Vagina (tissue), 2 donors: ENCODE data around the gene DYNC2I2. TPM values are rescaled to one million over a fixed set of nuclear protein-coding genes. Genes with fewer than 3 reads are reported as not detected.

Experiments
- DNase-seq, 2 donors: peaks; one replicate each; pipeline ENCODE4 v3.0.0-alpha.2; 2017; ENCODE audit errors: extremely low spot score in 2 of 2
- H3K27ac ChIP-seq: fragments of 200-600 bp; sonication (generic); one replicate; pipeline ENCODE4 v1.5.1; 2019
- H3K27me3 ChIP-seq: fragments of 200-600 bp; sonication (generic); one replicate; pipeline ENCODE4 v1.5.1; 2019
- H3K36me3 ChIP-seq, 2 donors: fragments of 200-600 bp; sonication (generic); one replicate each; pipeline ENCODE4 v1.5.1; 2017 to 2019
- H3K4me1 ChIP-seq: fragments of 200-600 bp; sonication (generic); one replicate; pipeline ENCODE4 v1.5.1; 2019
- H3K4me3 ChIP-seq, 2 donors: fragments of 200-600 bp; sonication (generic); 1 replicate in 1 of 2; 2 replicates in 1 of 2; pipeline ENCODE4 v1.5.1; 2016 to 2019
- H3K9me3 ChIP-seq: fragments of 200-600 bp; sonication (generic); one replicate; pipeline ENCODE4 v1.5.1; 2019
- POLR2A ChIP-seq, 2 donors: fragments of 450-650 bp; IDR thresholded peaks; one replicate each; pipeline ENCODE4 v1.6.1; 2017; ENCODE audit warnings: antibody characterized with exemption in 2 of 2, mild to moderate bottlenecking in 2 of 2, moderate library complexity in 2 of 2
- POLR2AphosphoS5 ChIP-seq, 2 donors: sonication (generic); formaldehyde crosslinking; IDR thresholded peaks; one replicate each; pipeline ENCODE4 v1.9.0; 2017; ENCODE audit warnings: antibody characterized with exemption in 2 of 2, mild to moderate bottlenecking in 2 of 2, low read depth in 1 of 2; ENCODE audit not compliant: insufficient read depth in 1 of 2
- intact Hi-C: fragments of 100-400 bp; cut with DNase I; formaldehyde crosslinking; loops from one replicate; pipeline ENCODE4 v1.15.1; 2023
- total RNA-seq: library from RNA; depleted of rRNA; stranded (reverse); fragments of >200 nt; gene quantifications from one replicate; pipeline ENCODE4 v1.2.3, GENCODE V29; 2016
- TF ChIP-seq, protein P1 (sequence below), 3 experiments: fragments of 450-650 bp in 2 of 3; fragments of 200-600 bp in 1 of 3; sonication (generic) in 1 of 3; IDR thresholded peaks; one replicate each; pipeline ENCODE4 v1.5.1; 2017 to 2019; ENCODE audit warnings: antibody characterized with exemption in 3 of 3, mild to moderate bottlenecking in 2 of 3, moderate library complexity in 2 of 3

Gene DYNC2I2
- total RNA-seq, result 46.9 TPM

DNA sequence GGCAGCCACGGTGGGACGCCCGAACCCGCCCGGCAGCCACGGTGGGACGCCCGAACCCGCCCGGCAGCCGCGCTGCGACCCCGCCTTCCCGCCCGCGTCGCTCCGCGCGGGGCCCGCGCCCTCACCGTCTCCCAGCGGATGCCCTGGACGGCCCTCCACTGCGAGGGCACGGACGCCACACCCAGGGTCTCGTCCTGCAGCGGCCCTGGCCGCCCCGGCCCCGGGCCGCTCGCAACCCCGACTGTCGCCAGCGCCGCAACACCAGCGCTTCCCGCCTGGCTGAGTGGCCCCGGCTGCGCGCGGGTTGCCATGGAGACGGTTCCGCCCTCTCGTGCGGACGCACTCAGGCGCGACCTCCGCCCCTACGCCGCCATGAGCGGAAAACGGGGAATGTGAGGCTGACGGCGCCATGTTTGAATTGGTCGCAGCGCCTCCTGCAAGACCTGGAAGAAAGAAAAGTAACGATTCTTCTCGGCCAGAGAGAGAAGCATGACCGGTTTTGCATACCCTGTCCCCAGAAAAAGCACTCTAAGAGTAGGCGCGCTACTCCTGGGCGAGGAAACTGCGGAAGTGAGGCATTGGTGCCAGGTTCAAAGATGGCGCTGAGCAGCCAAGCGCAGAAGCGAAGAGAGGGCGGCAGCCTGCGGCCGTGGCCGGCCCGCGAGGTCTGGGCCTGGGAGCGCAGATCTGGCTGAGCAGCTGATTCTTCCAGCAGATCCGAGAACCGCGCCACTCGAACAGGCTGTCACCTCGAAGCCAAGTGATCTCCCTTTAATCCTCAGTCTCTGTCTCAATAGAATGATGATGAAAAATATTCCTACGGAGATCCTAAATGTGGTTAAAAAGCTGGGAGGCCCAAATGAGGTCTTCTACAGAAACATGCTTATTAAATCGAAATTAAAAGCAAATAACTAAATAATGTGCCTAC lies at the start of gene DYNC2I2:
TSS of gene DYNC2I2 (minus strand) at position 432 of the 928 bp plus-strand sequence. CDS start at position 311, 121 bp downstream.
- Histone ChIP-seq H3K27me3 (no peaks in the 10 kb centered on the region), H3K4me1 (peaks cover 8% of the 10 kb centered on the region)
- intact Hi-C loops, result loop anchor here (1.0 kb wide), 1 partner anchor 17 kb away; no protein-coding TSS in a partner anchor

DNA sequence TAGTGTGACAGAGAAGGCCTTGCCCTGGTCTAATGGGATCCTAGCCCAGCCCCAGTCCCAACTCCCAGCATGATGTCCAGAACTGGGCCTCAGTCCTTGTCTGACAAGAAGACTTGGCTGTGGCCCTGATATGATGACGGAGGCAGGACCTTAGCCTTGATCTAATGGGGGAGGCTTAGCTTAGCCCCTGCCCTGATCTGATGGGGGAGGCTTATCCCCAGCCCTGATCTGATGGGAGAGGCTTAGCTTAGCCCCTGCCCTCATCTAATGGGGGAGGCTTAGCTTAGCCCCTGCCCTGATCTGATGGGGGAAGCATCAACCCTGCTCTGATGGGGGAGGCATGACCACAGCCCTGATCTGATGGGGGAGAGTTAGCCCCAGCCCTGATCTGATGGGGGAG lies 49.4 kb upstream of the DYNC2I2 start:
- DNase-seq, result no peak
- no peak overlapping the region for H3K27ac ChIP-seq
- intact Hi-C loops, result no loop called here
- TF ChIP-seq POLR2A (IDR thresholded peaks at IDR 0.05), result no peak
- TF ChIP-seq POLR2AphosphoS5 (IDR thresholded peaks at IDR 0.05; ENCODE audit: insufficient read depth in 1 of 2, low read depth in 1 of 2), result no peak
- TF ChIP-seq, protein P1, sequence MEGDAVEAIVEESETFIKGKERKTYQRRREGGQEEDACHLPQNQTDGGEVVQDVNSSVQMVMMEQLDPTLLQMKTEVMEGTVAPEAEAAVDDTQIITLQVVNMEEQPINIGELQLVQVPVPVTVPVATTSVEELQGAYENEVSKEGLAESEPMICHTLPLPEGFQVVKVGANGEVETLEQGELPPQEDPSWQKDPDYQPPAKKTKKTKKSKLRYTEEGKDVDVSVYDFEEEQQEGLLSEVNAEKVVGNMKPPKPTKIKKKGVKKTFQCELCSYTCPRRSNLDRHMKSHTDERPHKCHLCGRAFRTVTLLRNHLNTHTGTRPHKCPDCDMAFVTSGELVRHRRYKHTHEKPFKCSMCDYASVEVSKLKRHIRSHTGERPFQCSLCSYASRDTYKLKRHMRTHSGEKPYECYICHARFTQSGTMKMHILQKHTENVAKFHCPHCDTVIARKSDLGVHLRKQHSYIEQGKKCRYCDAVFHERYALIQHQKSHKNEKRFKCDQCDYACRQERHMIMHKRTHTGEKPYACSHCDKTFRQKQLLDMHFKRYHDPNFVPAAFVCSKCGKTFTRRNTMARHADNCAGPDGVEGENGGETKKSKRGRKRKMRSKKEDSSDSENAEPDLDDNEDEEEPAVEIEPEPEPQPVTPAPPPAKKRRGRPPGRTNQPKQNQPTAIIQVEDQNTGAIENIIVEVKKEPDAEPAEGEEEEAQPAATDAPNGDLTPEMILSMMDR (IDR thresholded peaks at IDR 0.05), result no peak
- no peaks in the 10 kb centered on the region for H3K27me3 ChIP-seq
- H3K4me3 ChIP-seq, result no peak overlapping the region
- H3K4me1 ChIP-seq, result peaks cover 16% of the 10 kb centered on the region
- no peaks in the 10 kb centered on the region for H3K9me3 ChIP-seq
- H3K36me3 ChIP-seq, result no peaks in the 10 kb centered on the region

More for the DNA sequence above, at the start of gene DYNC2I2:
- Histone ChIP-seq H3K36me3 (no peaks in the 10 kb centered on the region), H3K27ac (peak within 1 kb of the TSS; percentile 98), H3K4me3 (peak within 1 kb of the TSS; percentile 72 to 95), H3K9me3 (no peaks in the 10 kb centered on the region)
- TF ChIP-seq POLR2AphosphoS5 (IDR thresholded peaks at IDR 0.05; ENCODE audit: insufficient read depth in 1 of 2, low read depth in 1 of 2) (peak; percentile 89 to 95), POLR2A (IDR thresholded peaks at IDR 0.05) (peak in 1 of 2 donors; percentile 43)
- TF ChIP-seq, protein P1 (IDR thresholded peaks at IDR 0.05), result no peak
- no peak for DNase-seq

DNA sequence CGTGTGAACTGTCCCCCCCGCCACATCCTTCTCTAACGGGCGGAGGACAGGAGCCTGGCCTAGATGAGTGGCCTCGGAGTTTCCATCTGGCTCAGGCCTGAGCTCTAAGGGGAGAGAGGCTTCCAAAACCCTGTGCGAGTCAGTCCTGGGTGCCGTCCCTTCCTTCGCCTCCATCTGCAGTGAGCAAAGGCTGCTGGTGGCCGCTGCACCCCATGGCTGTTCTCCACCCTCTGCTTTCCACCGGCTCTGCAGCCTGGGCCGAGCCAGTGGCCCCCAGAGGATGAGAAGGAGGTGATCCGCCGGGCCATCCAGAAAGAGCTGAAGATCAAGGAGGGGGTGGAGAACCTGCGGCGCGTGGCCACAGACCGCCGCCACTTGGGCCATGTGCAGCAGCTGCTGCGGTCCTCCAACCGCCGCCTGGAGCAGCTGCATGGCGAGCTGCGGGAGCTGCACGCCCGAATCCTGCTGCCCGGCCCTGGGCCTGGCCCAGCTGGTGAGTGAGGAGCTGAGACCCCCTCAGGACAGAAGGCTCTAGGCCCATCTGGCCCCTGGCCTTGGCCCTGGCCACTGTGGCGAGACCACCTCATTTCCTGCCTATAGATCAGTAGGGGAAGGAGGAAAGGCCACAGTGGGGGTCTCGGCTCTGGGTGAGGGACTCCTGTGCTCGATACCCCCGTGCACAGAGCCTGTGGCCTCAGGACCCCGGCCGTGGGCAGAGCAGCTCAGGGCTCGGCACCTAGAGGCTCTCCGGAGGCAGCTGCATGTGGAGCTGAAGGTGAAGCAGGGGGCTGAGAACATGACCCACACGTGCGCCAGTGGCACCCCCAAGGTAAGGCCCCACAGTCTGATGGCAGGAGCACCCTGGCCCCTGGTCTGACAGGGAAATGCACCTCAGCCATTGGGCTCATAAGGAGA lies 48.7 kb upstream of the DYNC2I2 start:
- Histone ChIP-seq H3K4me3 (no peak overlapping the region), H3K4me1 (peaks cover 16% of the 10 kb centered on the region), H3K36me3 (no peaks in the 10 kb centered on the region), H3K9me3 (no peaks in the 10 kb centered on the region), H3K27ac (no peak overlapping the region), H3K27me3 (no peaks in the 10 kb centered on the region)
- TF ChIP-seq POLR2A (IDR thresholded peaks at IDR 0.05), result no peak
- TF ChIP-seq, protein P1 (IDR thresholded peaks at IDR 0.05), result no peak
- TF ChIP-seq POLR2AphosphoS5 (IDR thresholded peaks at IDR 0.05; ENCODE audit: insufficient read depth in 1 of 2, low read depth in 1 of 2), result no peak
- peak in 1 of 2 donors; percentile 77 for DNase-seq
- intact Hi-C loops, result no loop called here

DNA sequence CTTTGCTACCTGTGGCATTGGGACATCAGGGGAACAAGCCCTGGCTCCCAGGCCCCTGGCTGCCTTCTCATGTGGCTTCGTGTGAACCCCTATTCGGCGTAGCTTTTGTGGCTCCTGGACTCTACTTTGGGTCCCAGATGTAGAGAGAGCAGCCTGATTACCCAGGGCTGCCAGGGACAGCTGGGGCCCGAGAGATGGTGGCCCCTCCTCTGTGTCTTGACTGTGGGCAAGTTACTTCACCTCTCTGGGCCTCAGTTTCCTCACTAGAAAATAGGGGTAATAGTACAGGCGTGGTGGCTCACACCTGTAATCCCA lies 47.7 kb upstream of the DYNC2I2 start:
- H3K27me3 ChIP-seq, result no peaks in the 10 kb centered on the region
- no peaks in the 10 kb centered on the region for H3K36me3 ChIP-seq
- peak overlapping the region; percentile 71 for H3K27ac ChIP-seq
- H3K9me3 ChIP-seq, result no peaks in the 10 kb centered on the region
- intact Hi-C loops, result no loop called here
- TF ChIP-seq POLR2A (IDR thresholded peaks at IDR 0.05) (no peak), POLR2AphosphoS5 (IDR thresholded peaks at IDR 0.05; ENCODE audit: insufficient read depth in 1 of 2, low read depth in 1 of 2) (no peak)
- TF ChIP-seq, protein P1 (IDR thresholded peaks at IDR 0.05), result no peak
- no peak for DNase-seq
- no peak overlapping the region for H3K4me3 ChIP-seq
- peaks cover 16% of the 10 kb centered on the region for H3K4me1 ChIP-seq
